ENCODE results near the gene PTPRT. TPM values are rescaled to one million over a fixed set of nuclear protein-coding genes. Genes with fewer than 3 reads are reported as not detected.

PTPRT gene
- total RNA-seq, 4 donors from 2014 or later, result under 0.01 to 0.64 (median 0.40) TPM

DNA sequence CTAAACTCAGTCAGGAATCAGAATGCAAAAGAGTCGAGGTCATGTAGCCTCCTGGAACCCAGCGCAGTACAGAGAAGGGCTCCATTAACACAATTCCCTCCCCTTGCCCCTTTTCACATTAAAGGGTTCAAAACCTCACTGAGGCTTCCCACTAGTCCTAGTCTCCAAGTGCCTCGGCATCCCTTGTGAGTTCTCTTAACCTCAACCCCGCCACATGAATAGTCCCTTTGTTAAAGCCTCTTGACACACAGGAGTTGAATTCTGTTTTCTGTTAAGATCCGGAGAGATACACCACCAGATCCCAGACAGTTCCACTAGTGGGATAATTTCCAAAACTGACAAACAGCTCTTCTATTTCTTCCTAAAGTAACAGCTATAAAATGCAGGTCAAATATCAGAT is 17.8 kb downstream of the PTPRT start:
- Histone ChIP-seq H3K4me3 (no peak overlapping the region), H3K27ac (no peak overlapping the region), H3K9me3 (no peaks in the 10 kb centered on the region), H3K4me1 (no peaks in the 10 kb centered on the region), H3K36me3 (no peaks in the 10 kb centered on the region), H3K27me3 (no peaks in the 10 kb centered on the region)
- 61 to 65% methylated on average over 3 to 5 of the region's 5 CpGs for WGBS, 2 donors (ENCODE audit: low coverage in 1 of 2)
- in situ Hi-C loops (cut with MboI; ENCODE audit: low pct_ligation_motif_present in 1 of 4, low pct_unique_long_range_greater_than_20kb in 1 of 4, low sequenced_read_pairs in 3 of 4), result no loop called here
- no peak for DNase-seq
- no peak for TF ChIP-seq POLR2AphosphoS5 (IDR thresholded peaks at IDR 0.05)
- TF ChIP-seq, protein P1, sequence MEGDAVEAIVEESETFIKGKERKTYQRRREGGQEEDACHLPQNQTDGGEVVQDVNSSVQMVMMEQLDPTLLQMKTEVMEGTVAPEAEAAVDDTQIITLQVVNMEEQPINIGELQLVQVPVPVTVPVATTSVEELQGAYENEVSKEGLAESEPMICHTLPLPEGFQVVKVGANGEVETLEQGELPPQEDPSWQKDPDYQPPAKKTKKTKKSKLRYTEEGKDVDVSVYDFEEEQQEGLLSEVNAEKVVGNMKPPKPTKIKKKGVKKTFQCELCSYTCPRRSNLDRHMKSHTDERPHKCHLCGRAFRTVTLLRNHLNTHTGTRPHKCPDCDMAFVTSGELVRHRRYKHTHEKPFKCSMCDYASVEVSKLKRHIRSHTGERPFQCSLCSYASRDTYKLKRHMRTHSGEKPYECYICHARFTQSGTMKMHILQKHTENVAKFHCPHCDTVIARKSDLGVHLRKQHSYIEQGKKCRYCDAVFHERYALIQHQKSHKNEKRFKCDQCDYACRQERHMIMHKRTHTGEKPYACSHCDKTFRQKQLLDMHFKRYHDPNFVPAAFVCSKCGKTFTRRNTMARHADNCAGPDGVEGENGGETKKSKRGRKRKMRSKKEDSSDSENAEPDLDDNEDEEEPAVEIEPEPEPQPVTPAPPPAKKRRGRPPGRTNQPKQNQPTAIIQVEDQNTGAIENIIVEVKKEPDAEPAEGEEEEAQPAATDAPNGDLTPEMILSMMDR (IDR thresholded peaks at IDR 0.05), result no peak
- TF ChIP-seq EP300 (IDR thresholded peaks at IDR 0.05; ENCODE audit: low read depth), result no peak
- no peak for TF ChIP-seq POLR2A (IDR thresholded peaks at IDR 0.05)
- intact Hi-C loops (cut with DNase I; ENCODE audit: low total_unique reads), result no loop called here

DNA sequence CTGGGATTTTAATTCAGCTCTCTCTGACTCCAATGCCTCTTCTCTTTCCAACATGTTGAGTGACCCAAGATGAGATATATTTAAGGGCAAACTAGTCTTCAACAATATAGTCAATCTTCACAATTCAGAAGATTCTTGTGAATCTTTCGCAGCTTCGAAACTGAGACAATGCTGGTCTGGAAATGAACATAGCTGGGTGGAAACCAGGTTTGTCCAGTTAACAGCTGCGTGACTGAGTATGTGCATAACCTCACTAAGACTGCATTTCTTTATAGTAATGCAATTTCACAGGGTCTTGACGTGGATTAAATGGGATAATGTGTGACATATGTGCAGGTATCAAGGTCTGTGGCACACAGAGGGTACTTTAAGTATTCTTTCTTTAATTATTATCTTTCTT is 18.9 kb downstream of the PTPRT start:
- TF ChIP-seq, protein P1 (IDR thresholded peaks at IDR 0.05), result no peak
- TF ChIP-seq POLR2AphosphoS5 (IDR thresholded peaks at IDR 0.05) (no peak), POLR2A (IDR thresholded peaks at IDR 0.05) (no peak), EP300 (IDR thresholded peaks at IDR 0.05; ENCODE audit: low read depth) (no peak)
- WGBS, 2 donors (ENCODE audit: low coverage in 1 of 2), result 67 to 70% methylated on average over 2 to 4 of the region's 4 CpGs
- Histone ChIP-seq H3K27me3 (no peaks in the 10 kb centered on the region), H3K9me3 (no peaks in the 10 kb centered on the region), H3K4me3 (no peak overlapping the region), H3K36me3 (no peaks in the 10 kb centered on the region), H3K27ac (no peak overlapping the region), H3K4me1 (no peaks in the 10 kb centered on the region)
- DNase-seq, result no peak
- intact Hi-C loops (cut with DNase I; ENCODE audit: low total_unique reads), result no loop called here
- in situ Hi-C loops (cut with MboI; ENCODE audit: low pct_ligation_motif_present in 1 of 4, low pct_unique_long_range_greater_than_20kb in 1 of 4, low sequenced_read_pairs in 3 of 4), result no loop called here

DNA sequence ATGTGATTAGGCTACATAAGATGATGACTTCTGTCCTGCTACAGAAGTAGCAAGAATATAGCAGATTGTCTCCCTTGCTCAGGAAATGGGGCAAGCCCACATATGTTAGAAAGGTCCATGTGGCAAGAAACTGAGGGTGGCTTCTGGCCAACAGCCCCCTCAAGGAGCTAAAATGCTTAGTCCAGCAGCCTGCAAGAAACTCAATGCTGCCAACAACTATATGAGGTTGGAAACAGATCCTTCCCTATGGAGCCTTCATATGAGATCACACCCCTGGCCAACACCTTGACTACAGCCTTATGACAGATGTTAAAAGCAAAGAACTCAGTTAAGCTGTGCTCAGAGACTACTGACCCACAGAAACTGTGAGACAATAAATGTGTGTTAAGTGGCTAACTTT is 22.1 kb downstream of the PTPRT start:
- in situ Hi-C loops (cut with MboI; ENCODE audit: low pct_ligation_motif_present in 1 of 4, low pct_unique_long_range_greater_than_20kb in 1 of 4, low sequenced_read_pairs in 3 of 4), result no loop called here
- no peak overlapping the region for H3K4me3 ChIP-seq
- H3K36me3 ChIP-seq, result no peaks in the 10 kb centered on the region
- no peaks in the 10 kb centered on the region for H3K4me1 ChIP-seq
- no peaks in the 10 kb centered on the region for H3K9me3 ChIP-seq
- TF ChIP-seq POLR2AphosphoS5 (IDR thresholded peaks at IDR 0.05) (no peak), POLR2A (IDR thresholded peaks at IDR 0.05) (no peak), EP300 (IDR thresholded peaks at IDR 0.05; ENCODE audit: low read depth) (no peak)
- TF ChIP-seq, protein P1 (IDR thresholded peaks at IDR 0.05), result no peak
- intact Hi-C loops (cut with DNase I; ENCODE audit: low total_unique reads), result no loop called here
- H3K27ac ChIP-seq, result no peak overlapping the region
- DNase-seq, result no peak
- H3K27me3 ChIP-seq, result no peaks in the 10 kb centered on the region

DNA sequence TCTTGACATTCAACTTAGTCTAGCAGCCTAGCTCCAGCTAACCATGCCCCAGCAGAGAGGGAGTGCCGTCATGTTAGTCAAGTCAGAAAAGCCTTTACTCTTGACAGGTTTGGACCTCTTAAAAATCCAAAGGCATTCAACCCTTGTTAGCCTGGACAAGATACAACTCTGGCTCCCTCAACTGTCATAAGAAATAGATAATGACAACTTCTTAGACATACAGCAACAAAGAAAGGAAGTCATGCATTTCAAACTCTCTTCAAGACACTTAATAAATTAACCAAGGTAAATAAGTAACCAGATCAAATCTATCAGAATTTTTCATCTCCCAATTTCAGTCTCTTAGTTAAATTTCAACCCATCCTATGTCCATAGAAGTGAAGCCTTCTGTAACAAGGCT is 22.7 kb downstream of the PTPRT start:
- H3K4me3 ChIP-seq, result no peak overlapping the region
- intact Hi-C loops (cut with DNase I; ENCODE audit: low total_unique reads) (no loop called here), in situ Hi-C loops (cut with MboI; ENCODE audit: low pct_ligation_motif_present in 1 of 4, low pct_unique_long_range_greater_than_20kb in 1 of 4, low sequenced_read_pairs in 3 of 4) (no loop called here)
- no peaks in the 10 kb centered on the region for H3K4me1 ChIP-seq
- WGBS, 2 donors (ENCODE audit: low coverage in 1 of 2), result 47% methylated on average over 1 of the region's 1 CpG; no CpG with 5 or more reads in 1 of the 2 donors
- no peaks in the 10 kb centered on the region for H3K36me3 ChIP-seq
- no peaks in the 10 kb centered on the region for H3K9me3 ChIP-seq
- DNase-seq, result no peak
- H3K27ac ChIP-seq, result no peak overlapping the region
- H3K27me3 ChIP-seq, result no peaks in the 10 kb centered on the region
- TF ChIP-seq POLR2A (IDR thresholded peaks at IDR 0.05) (no peak), POLR2AphosphoS5 (IDR thresholded peaks at IDR 0.05) (no peak), EP300 (IDR thresholded peaks at IDR 0.05; ENCODE audit: low read depth) (no peak)
- TF ChIP-seq, protein P1 (IDR thresholded peaks at IDR 0.05), result no peak

All from transverse colon (tissue), 4 donors.